OCI-LY3 (cell line): ENCODE measurements around the gene TXNDC11.

Experiments used
- CTCF ChIP-seq: fragments of 200-600, 300-600 bp; sonication (generic); IDR thresholded peaks from 2 replicates; pipeline ENCODE4 v1.5.1; 2014; ENCODE audit warnings: antibody characterized with exemption, low read length, low read depth
- EZH2phosphoT487 ChIP-seq: fragments of 200-600 bp; shearing (Covaris generic); IDR thresholded peaks from 2 replicates; pipeline ENCODE4 v1.6.1; 2018; ENCODE audit warnings: antibody characterized with exemption, mixed run types, low read depth

DNA sequence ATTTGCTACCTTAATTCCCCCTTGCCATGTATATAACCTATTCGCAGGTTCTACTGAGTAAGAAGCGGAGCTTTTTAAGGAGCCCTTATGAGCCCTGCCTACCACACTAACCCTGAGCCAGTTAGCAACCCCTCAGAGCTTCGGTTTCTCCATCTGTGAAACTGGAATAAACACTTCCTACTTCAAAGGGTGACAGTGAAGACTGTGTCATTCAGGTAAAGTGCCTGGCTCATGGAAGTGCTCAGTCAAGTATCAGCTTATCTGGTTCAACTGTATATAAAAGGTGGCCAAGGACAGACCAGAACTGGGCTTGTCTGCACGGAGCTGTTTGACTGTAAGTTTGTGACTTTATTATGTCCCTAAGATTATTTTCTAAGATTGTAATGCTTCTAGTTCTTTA is 31.0 kb downstream of the TXNDC11 start:
- TF ChIP-seq CTCF, result no peak
- TF ChIP-seq EZH2phosphoT487, result no peak
